HepG2 (cell line): ENCODE data around the gene HTR6. TPM values are rescaled to one million over a fixed set of nuclear protein-coding genes. Genes with fewer than 3 reads are reported as not detected.

Experiments used
- BRCA1 ChIP-seq: sonication (generic); formaldehyde crosslinking; IDR thresholded peaks from 2 replicates; pipeline ENCODE4 v1.4.0; 2020; ENCODE audit warnings: missing genetic modification reagents
- ELF3 ChIP-seq: IDR thresholded peaks from 2 replicates; pipeline ENCODE4 v1.6.1; 2016; ENCODE audit warnings: missing genetic modification reagents, missing compliant biosample characterization
- FLYWCH1 ChIP-seq: sonication (generic); formaldehyde crosslinking; IDR thresholded peaks from 2 replicates; pipeline ENCODE4 v1.8.1; 2023; ENCODE audit warnings: mild to moderate bottlenecking, missing genetic modification reagents
- FOSL2 ChIP-seq: sonication (generic); formaldehyde crosslinking; IDR thresholded peaks from 2 replicates; pipeline ENCODE4 v1.4.0; 2020; ENCODE audit warnings: missing genetic modification reagents
- HMGXB4 ChIP-seq, 2 experiments: sonication (generic) in 1 of 2; formaldehyde crosslinking in 1 of 2; IDR thresholded peaks; 2 replicates each; pipeline versions ENCODE4 v1.4.0 to v1.6.1; 2018 to 2020; ENCODE audit warnings: missing genetic modification reagents in 2 of 2, borderline replicate concordance in 1 of 2, low read depth in 1 of 2, mild to moderate bottlenecking in 1 of 2, missing biosample characterization in 1 of 2
- IRF2 ChIP-seq: IDR thresholded peaks from 2 replicates; pipeline ENCODE4 v1.6.1; 2018; ENCODE audit warnings: missing genetic modification reagents, missing compliant biosample characterization
- KDM2A ChIP-seq: sonication (generic); formaldehyde crosslinking; IDR thresholded peaks from 2 replicates; pipeline ENCODE4 v1.4.0; 2020; ENCODE audit warnings: low read depth, missing genetic modification reagents, borderline replicate concordance
- MEIS2 ChIP-seq: sonication (generic); formaldehyde crosslinking; IDR thresholded peaks from 2 replicates; pipeline ENCODE4 v1.9.0; 2021; ENCODE audit warnings: mild to moderate bottlenecking, missing genetic modification reagents
- NCOA2 ChIP-seq: sonication (generic); formaldehyde crosslinking; IDR thresholded peaks from 2 replicates; pipeline ENCODE4 v1.8.0; 2022; ENCODE audit warnings: inconsistent platforms
- POGK ChIP-seq: sonication (generic); formaldehyde crosslinking; conservative IDR thresholded peaks from 2 replicates; pipeline ENCODE4 v1.8.0; 2022; ENCODE audit warnings: mild to moderate bottlenecking, moderate library complexity, missing genetic modification reagents
- RELA ChIP-seq: sonication (generic); formaldehyde crosslinking; IDR thresholded peaks from 2 replicates; pipeline ENCODE4 v1.4.0; 2020; ENCODE audit warnings: missing genetic modification reagents
- TARDBP ChIP-seq: sonication (generic); formaldehyde crosslinking; IDR thresholded peaks from 2 replicates; pipeline ENCODE4 v1.8.0; 2022; ENCODE audit warnings: mild to moderate bottlenecking, missing genetic modification reagents
- TEAD3 ChIP-seq: optimal IDR thresholded peaks from 2 replicates; pipeline ENCODE3; 2016; ENCODE audit warnings: borderline replicate concordance
- ZBTB1 ChIP-seq: sonication (generic); formaldehyde crosslinking; IDR thresholded peaks from 2 replicates; pipeline ENCODE4 v1.4.0; 2020; ENCODE audit warnings: missing genetic modification reagents, borderline replicate concordance
- ZEB1 ChIP-seq: IDR thresholded peaks from 2 replicates; pipeline ENCODE4 v1.6.1; 2012; ENCODE audit warnings: mild to moderate bottlenecking, low read depth, inconsistent platforms; ENCODE audit not compliant: insufficient replicate concordance
- ZNF124 ChIP-seq: sonication (generic); formaldehyde crosslinking; IDR thresholded peaks from 2 replicates; pipeline ENCODE4 v1.4.0; 2020; ENCODE audit warnings: missing genetic modification reagents
- ZNF256 ChIP-seq: sonication (generic); formaldehyde crosslinking; conservative IDR thresholded peaks from 2 replicates; pipeline ENCODE4 v1.4.0; 2020; ENCODE audit warnings: missing genetic modification reagents
- ZNF44 ChIP-seq: sonication (generic); formaldehyde crosslinking; IDR thresholded peaks from 2 replicates; pipeline ENCODE4 v1.5.1; 2020; ENCODE audit warnings: mild to moderate bottlenecking, missing genetic modification reagents
- polyA plus RNA-seq, 8 experiments: library from polyadenylated mRNA; depleted of rRNA in 3 of 8; stranded (reverse) in 7 of 8; unstranded in 1 of 8; fragments of >200 nt; fragmentation: Illumina TruSeq in 4 of 8; extraction: Trizol in 4 of 8; gene quantifications; 2 replicates each; pipeline versions ENCODE4 v1.2.1 to v1.2.3, GENCODE V29; 2011 to 2016; ENCODE audit warnings: low read depth in 4 of 8, missing spikeins in 1 of 8, mixed read lengths in 1 of 8; ENCODE audit not compliant: insufficient read depth in 1 of 8
- total RNA-seq, 5 experiments: library from RNA; depleted of rRNA; stranded (reverse); fragments of >200 nt; fragmentation: Illumina TruSeq; extraction: Trizol; gene quantifications; 2 replicates each; pipeline ENCODE4 v1.2.3, GENCODE V29; 2016; ENCODE audit warnings: low read depth in 1 of 5
- TF ChIP-seq, protein P1 (sequence below): sonication (generic); formaldehyde crosslinking; IDR thresholded peaks from 2 replicates; pipeline ENCODE4 v1.5.0; 2020; ENCODE audit warnings: mild to moderate bottlenecking, missing genetic modification reagents, moderate library complexity
- TF ChIP-seq, protein P2 (sequence below): sonication (generic); formaldehyde crosslinking; IDR thresholded peaks from 2 replicates; pipeline ENCODE4 v1.8.1; 2023; ENCODE audit warnings: missing genetic modification reagents, inconsistent platforms, borderline replicate concordance
- TF ChIP-seq, protein P3 (sequence below): sonication (generic); formaldehyde crosslinking; IDR thresholded peaks from 2 replicates; pipeline ENCODE4 v1.4.0; 2020; ENCODE audit warnings: missing genetic modification reagents, borderline replicate concordance

Gene HTR6
- total and polyA plus RNA-seq, 2 of the 13 experiments (the other 11 are each of a cell fraction or from before 2014, with no cell fraction given), result 0.04 TPM; not detected in 1

DNA sequence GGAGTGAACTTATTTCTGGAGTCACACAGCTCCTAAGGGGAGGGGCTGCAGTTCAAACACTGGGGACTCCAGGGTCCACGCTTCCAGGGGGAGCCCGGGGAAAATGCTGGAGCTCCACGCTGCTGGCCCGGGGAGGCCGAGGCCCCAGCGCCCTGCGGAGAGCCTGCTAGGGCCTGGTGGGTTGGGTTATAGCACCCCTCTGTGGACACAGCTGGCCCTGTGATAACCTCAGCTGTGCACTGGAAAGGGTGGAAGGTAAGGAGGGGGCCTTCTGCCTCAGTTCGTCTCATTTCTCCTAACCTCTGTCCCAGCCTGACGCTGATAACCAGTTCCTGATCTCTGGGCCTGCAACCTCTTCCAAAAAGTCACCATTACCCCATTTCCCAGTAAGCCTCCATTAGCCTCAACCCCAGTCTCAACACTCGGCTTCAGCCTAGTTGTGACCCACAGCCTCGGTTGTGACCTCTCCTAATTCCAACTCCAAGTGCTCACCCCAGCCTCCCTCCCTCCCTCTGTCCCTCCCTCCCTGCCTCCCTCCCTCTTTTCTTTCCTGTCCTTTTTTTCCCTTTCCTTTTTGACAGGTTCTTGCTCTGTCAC, 13.4 kb upstream of the HTR6 start (continued):
- TF ChIP-seq KDM2A (CRISPR knock-in tag) (no peak), ZNF44 (CRISPR knock-in tag) (no peak), ZEB1 (no peak), TARDBP (CRISPR knock-in tag) (peak; percentile 27; the same call in 1 of the 2 replicates), ZBTB1 (CRISPR knock-in tag) (no peak), HMGXB4 (CRISPR knock-in tag; IDR thresholded peaks at IDR 0.05; ENCODE audit: borderline replicate concordance in 1 of 2, low read depth in 1 of 2) (peak in 1 of 2 experiments; percentile 32; a peak in 1 of 4 replicates), ZNF256 (CRISPR knock-in tag) (no peak), POGK (CRISPR knock-in tag) (0 out of 2 replicates have a peak, but pooled peaks have one; percentile 11), NCOA2 (CRISPR knock-in tag) (no peak), TEAD3 (CRISPR knock-in tag) (peak; percentile 20), ZNF124 (CRISPR knock-in tag) (0 out of 2 replicates have a peak, but pooled peaks have one; percentile 63), IRF2 (CRISPR knock-in tag) (0 out of 2 replicates have a peak, but pooled peaks have one; percentile 46), FLYWCH1 (CRISPR knock-in tag) (no peak), BRCA1 (CRISPR knock-in tag) (no peak), MEIS2 (no peak), RELA (CRISPR knock-in tag) (no peak), FOSL2 (CRISPR knock-in tag) (no peak), ELF3 (CRISPR knock-in tag) (no peak)
- TF ChIP-seq, protein P1, sequence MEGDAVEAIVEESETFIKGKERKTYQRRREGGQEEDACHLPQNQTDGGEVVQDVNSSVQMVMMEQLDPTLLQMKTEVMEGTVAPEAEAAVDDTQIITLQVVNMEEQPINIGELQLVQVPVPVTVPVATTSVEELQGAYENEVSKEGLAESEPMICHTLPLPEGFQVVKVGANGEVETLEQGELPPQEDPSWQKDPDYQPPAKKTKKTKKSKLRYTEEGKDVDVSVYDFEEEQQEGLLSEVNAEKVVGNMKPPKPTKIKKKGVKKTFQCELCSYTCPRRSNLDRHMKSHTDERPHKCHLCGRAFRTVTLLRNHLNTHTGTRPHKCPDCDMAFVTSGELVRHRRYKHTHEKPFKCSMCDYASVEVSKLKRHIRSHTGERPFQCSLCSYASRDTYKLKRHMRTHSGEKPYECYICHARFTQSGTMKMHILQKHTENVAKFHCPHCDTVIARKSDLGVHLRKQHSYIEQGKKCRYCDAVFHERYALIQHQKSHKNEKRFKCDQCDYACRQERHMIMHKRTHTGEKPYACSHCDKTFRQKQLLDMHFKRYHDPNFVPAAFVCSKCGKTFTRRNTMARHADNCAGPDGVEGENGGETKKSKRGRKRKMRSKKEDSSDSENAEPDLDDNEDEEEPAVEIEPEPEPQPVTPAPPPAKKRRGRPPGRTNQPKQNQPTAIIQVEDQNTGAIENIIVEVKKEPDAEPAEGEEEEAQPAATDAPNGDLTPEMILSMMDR, result peak; percentile 96
- TF ChIP-seq, protein P2, sequence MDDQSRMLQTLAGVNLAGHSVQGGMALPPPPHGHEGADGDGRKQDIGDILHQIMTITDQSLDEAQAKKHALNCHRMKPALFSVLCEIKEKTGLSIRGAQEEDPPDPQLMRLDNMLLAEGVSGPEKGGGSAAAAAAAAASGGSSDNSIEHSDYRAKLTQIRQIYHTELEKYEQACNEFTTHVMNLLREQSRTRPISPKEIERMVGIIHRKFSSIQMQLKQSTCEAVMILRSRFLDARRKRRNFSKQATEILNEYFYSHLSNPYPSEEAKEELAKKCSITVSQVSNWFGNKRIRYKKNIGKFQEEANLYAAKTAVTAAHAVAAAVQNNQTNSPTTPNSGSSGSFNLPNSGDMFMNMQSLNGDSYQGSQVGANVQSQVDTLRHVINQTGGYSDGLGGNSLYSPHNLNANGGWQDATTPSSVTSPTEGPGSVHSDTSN (CRISPR knock-in tag), result no peak
- TF ChIP-seq, protein P3, sequence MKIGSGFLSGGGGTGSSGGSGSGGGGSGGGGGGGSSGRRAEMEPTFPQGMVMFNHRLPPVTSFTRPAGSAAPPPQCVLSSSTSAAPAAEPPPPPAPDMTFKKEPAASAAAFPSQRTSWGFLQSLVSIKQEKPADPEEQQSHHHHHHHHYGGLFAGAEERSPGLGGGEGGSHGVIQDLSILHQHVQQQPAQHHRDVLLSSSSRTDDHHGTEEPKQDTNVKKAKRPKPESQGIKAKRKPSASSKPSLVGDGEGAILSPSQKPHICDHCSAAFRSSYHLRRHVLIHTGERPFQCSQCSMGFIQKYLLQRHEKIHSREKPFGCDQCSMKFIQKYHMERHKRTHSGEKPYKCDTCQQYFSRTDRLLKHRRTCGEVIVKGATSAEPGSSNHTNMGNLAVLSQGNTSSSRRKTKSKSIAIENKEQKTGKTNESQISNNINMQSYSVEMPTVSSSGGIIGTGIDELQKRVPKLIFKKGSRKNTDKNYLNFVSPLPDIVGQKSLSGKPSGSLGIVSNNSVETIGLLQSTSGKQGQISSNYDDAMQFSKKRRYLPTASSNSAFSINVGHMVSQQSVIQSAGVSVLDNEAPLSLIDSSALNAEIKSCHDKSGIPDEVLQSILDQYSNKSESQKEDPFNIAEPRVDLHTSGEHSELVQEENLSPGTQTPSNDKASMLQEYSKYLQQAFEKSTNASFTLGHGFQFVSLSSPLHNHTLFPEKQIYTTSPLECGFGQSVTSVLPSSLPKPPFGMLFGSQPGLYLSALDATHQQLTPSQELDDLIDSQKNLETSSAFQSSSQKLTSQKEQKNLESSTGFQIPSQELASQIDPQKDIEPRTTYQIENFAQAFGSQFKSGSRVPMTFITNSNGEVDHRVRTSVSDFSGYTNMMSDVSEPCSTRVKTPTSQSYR (CRISPR knock-in tag), result no peak
